HG03103 (cell line): ENCODE measurements around the gene MYO15A.

Experiments used
- ATAC-seq: cut with Tn5 transposase; IDR thresholded peaks from one replicate; pipeline ENCODE4 v1.9.1; 2021; ENCODE audit warnings: low read depth; ENCODE audit not compliant: unreplicated experiment

The MYO15A gene

GRCh38 chr17:18157354-18157985 is 48.9 kb downstream of the MYO15A start:
- ATAC-seq = no peak

GRCh38 chr17:18158022-18158600 is 49.6 kb downstream of the MYO15A start:
- ATAC-seq = peak; percentile 46

GRCh38 chr17:18159551-18160120 is 51.1 kb downstream of the MYO15A start:
- no peak for ATAC-seq

- ATAC-seq = no peak
Observed at GRCh38 chr17:18160128-18160856, 51.7 kb downstream of the MYO15A start.

GRCh38 chr17:18161207-18162145 is 52.9 kb downstream of the MYO15A start:
- no peak for ATAC-seq

GRCh38 chr17:18163547-18163946 is 55.0 kb downstream of the MYO15A start:
- ATAC-seq = no peak

- no peak for ATAC-seq
Observed at GRCh38 chr17:18166894-18167293, 58.3 kb downstream of the MYO15A start.

GRCh38 chr17:18167421-18167820 is 58.9 kb downstream of the MYO15A start:
- no peak for ATAC-seq

- ATAC-seq = no peak
Observed at GRCh38 chr17:18172531-18173278, 64.1 kb downstream of the MYO15A start.

- no peak for ATAC-seq
Observed at GRCh38 chr17:18173740-18174139, 65.2 kb downstream of the MYO15A start.

- no peak for ATAC-seq
Observed at GRCh38 chr17:18176176-18176575, 67.6 kb downstream of the MYO15A start.

GRCh38 chr17:18177133-18177532 is 68.6 kb downstream of the MYO15A start:
- ATAC-seq = no peak

GRCh38 chr17:18177722-18178121 is 69.2 kb downstream of the MYO15A start:
- no peak for ATAC-seq

- ATAC-seq = no peak
Observed at GRCh38 chr17:18179196-18179595, 70.6 kb downstream of the MYO15A start.

- no peak for ATAC-seq
Observed at GRCh38 chr17:18179804-18180203, 71.2 kb downstream of the MYO15A start.

- no peak for ATAC-seq
Observed at GRCh38 chr17:18181358-18181757, 72.8 kb downstream of the MYO15A start.

- ATAC-seq = no peak
Observed at GRCh38 chr17:18182110-18182977, 73.8 kb downstream of the MYO15A start.

GRCh38 chr17:18182978-18183333 is 74.4 kb downstream of the MYO15A start:
- peak; percentile 22 for ATAC-seq
